ENCODE data around the gene HES3.

Gene HES3

GRCh38 chr1:6287431-6287886, 43.5 kb downstream of the HES3 start:
- no peaks in the 10 kb centered on the region for H3K79me2 ChIP-seq (ENCODE audit: control insufficient read depth, insufficient read depth, low read length, poor library complexity)
- DNase-seq = no peak
- H3K4me1 ChIP-seq (ENCODE audit: control insufficient read depth in 1 of 2, insufficient read depth in 2 of 2, low read length in 2 of 2) = no peaks in the 10 kb centered on the region
- no peak overlapping the region for H4K91ac ChIP-seq (ENCODE audit: low read depth, low read length)
- no peak overlapping the region for H3K4ac ChIP-seq (ENCODE audit: low read depth, low read length)
- H4K8ac ChIP-seq (ENCODE audit: low read depth, low read length) = no peak overlapping the region
- H3K27me3 ChIP-seq (ENCODE audit: insufficient read depth, low read length) = no peaks in the 10 kb centered on the region
- H3K36me3 ChIP-seq (ENCODE audit: control insufficient read depth in 1 of 2, insufficient read depth in 2 of 2, low read length in 2 of 2) = no peaks in the 10 kb centered on the region
- H4K12ac ChIP-seq (ENCODE audit: low read depth, low read length) = no peak overlapping the region
- no peak overlapping the region for H2BK5ac ChIP-seq (ENCODE audit: low read depth, low read length, poor library complexity)
- no peak overlapping the region for H3K18ac ChIP-seq (ENCODE audit: low read length)
- H3K79me1 ChIP-seq (ENCODE audit: low read length) = no peaks in the 10 kb centered on the region
- no peak overlapping the region for H2AK5ac ChIP-seq (ENCODE audit: low read length)
- no peak overlapping the region for H3K27ac ChIP-seq (ENCODE audit: low read depth, low read length)
- H2BK120ac ChIP-seq (ENCODE audit: insufficient read depth, low read length, poor library complexity) = no peak overlapping the region
- H3K9ac ChIP-seq (ENCODE audit: low read length) = no peak overlapping the region
- no peak overlapping the region for H3K4me2 ChIP-seq (ENCODE audit: low read length)
- no peak overlapping the region for H3K23ac ChIP-seq (ENCODE audit: low read length)
- H3K9me3 ChIP-seq (ENCODE audit: insufficient read depth, low read depth, low read length) = no peaks in the 10 kb centered on the region
- H2AFZ ChIP-seq (ENCODE audit: insufficient read depth, low read length, poor library complexity) = no peak overlapping the region
- H3K14ac ChIP-seq (ENCODE audit: low read length) = no peak overlapping the region
- H3K4me3 ChIP-seq (ENCODE audit: low read depth, low read length) = no peak overlapping the region
- H2BK12ac ChIP-seq (ENCODE audit: low read length) = no peak overlapping the region
- no CpG with 5 or more reads among the region's 10 CpGs for WGBS (ENCODE audit: extremely low coverage, insufficient coverage, insufficient read length)

- WGBS (ENCODE audit: extremely low coverage, insufficient coverage, insufficient read length) = no CpG with 5 or more reads among the region's 14 CpGs
- H3K18ac ChIP-seq (ENCODE audit: low read length) = no peak overlapping the region
- H3K79me1 ChIP-seq (ENCODE audit: low read length) = no peaks in the 10 kb centered on the region
Measured at GRCh38 chr1:6288026-6288425, 44.0 kb downstream of the HES3 start.

GRCh38 chr1:6288665-6289064, 44.7 kb downstream of the HES3 start:
- Histone ChIP-seq H2BK5ac (ENCODE audit: low read depth, low read length, poor library complexity) (no peak overlapping the region), H3K23ac (ENCODE audit: low read length) (no peak overlapping the region), H3K36me3 (ENCODE audit: control insufficient read depth in 1 of 2, insufficient read depth in 2 of 2, low read length in 2 of 2) (peaks cover 0 to 4% of the 10 kb centered on the region in 2 experiments), H2AK5ac (ENCODE audit: low read length) (no peak overlapping the region), H3K4ac (ENCODE audit: low read depth, low read length) (no peak overlapping the region), H3K27ac (ENCODE audit: low read depth, low read length) (no peak overlapping the region), H4K8ac (ENCODE audit: low read depth, low read length) (no peak overlapping the region), H3K14ac (ENCODE audit: low read length) (no peak overlapping the region), H4K91ac (ENCODE audit: low read depth, low read length) (no peak overlapping the region), H3K9ac (ENCODE audit: low read length) (no peak overlapping the region), H3K4me1 (ENCODE audit: control insufficient read depth in 1 of 2, insufficient read depth in 2 of 2, low read length in 2 of 2) (no peaks in the 10 kb centered on the region), H3K27me3 (ENCODE audit: insufficient read depth, low read length) (no peaks in the 10 kb centered on the region), H3K79me1 (ENCODE audit: low read length) (no peaks in the 10 kb centered on the region), H2BK120ac (ENCODE audit: insufficient read depth, low read length, poor library complexity) (no peak overlapping the region), H3K79me2 (ENCODE audit: control insufficient read depth, insufficient read depth, low read length, poor library complexity) (no peaks in the 10 kb centered on the region), H2BK12ac (ENCODE audit: low read length) (no peak overlapping the region), H3K4me2 (ENCODE audit: low read length) (no peak overlapping the region), H2AFZ (ENCODE audit: insufficient read depth, low read length, poor library complexity) (no peak overlapping the region), H3K18ac (ENCODE audit: low read length) (no peak overlapping the region), H3K4me3 (ENCODE audit: low read depth, low read length) (no peak overlapping the region), H4K12ac (ENCODE audit: low read depth, low read length) (no peak overlapping the region), H3K9me3 (ENCODE audit: insufficient read depth, low read depth, low read length) (no peaks in the 10 kb centered on the region)
- no peak for DNase-seq
- WGBS (ENCODE audit: extremely low coverage, insufficient coverage, insufficient read length) = no CpG with 5 or more reads among the region's 10 CpGs

More at GRCh38 chr1:6288026-6288425, 44.0 kb downstream of the HES3 start:
- Histone ChIP-seq H2BK12ac (ENCODE audit: low read length) (no peak overlapping the region), H3K9ac (ENCODE audit: low read length) (no peak overlapping the region), H2BK120ac (ENCODE audit: insufficient read depth, low read length, poor library complexity) (no peak overlapping the region), H3K79me2 (ENCODE audit: control insufficient read depth, insufficient read depth, low read length, poor library complexity) (no peaks in the 10 kb centered on the region), H3K27ac (ENCODE audit: low read depth, low read length) (no peak overlapping the region), H2AFZ (ENCODE audit: insufficient read depth, low read length, poor library complexity) (no peak overlapping the region), H2AK5ac (ENCODE audit: low read length) (no peak overlapping the region), H3K27me3 (ENCODE audit: insufficient read depth, low read length) (no peaks in the 10 kb centered on the region), H3K4me1 (ENCODE audit: control insufficient read depth in 1 of 2, insufficient read depth in 2 of 2, low read length in 2 of 2) (no peaks in the 10 kb centered on the region), H3K14ac (ENCODE audit: low read length) (no peak overlapping the region), H3K4me2 (ENCODE audit: low read length) (no peak overlapping the region), H4K12ac (ENCODE audit: low read depth, low read length) (no peak overlapping the region), H3K9me3 (ENCODE audit: insufficient read depth, low read depth, low read length) (no peaks in the 10 kb centered on the region), H2BK5ac (ENCODE audit: low read depth, low read length, poor library complexity) (no peak overlapping the region), H4K91ac (ENCODE audit: low read depth, low read length) (no peak overlapping the region), H4K8ac (ENCODE audit: low read depth, low read length) (no peak overlapping the region), H3K4ac (ENCODE audit: low read depth, low read length) (no peak overlapping the region), H3K4me3 (ENCODE audit: low read depth, low read length) (no peak overlapping the region), H3K23ac (ENCODE audit: low read length) (no peak overlapping the region), H3K36me3 (ENCODE audit: control insufficient read depth in 1 of 2, insufficient read depth in 2 of 2, low read length in 2 of 2) (no peaks in the 10 kb centered on the region)
- DNase-seq = no peak

- Histone ChIP-seq H3K36me3 (ENCODE audit: control insufficient read depth in 1 of 2, insufficient read depth in 2 of 2, low read length in 2 of 2) (peaks cover 2 to 7% of the 10 kb centered on the region in 2 experiments), H3K27me3 (ENCODE audit: insufficient read depth, low read length) (no peaks in the 10 kb centered on the region), H3K18ac (ENCODE audit: low read length) (no peak overlapping the region), H4K91ac (ENCODE audit: low read depth, low read length) (no peak overlapping the region), H3K4ac (ENCODE audit: low read depth, low read length) (no peak overlapping the region), H2BK5ac (ENCODE audit: low read depth, low read length, poor library complexity) (no peak overlapping the region), H2BK120ac (ENCODE audit: insufficient read depth, low read length, poor library complexity) (no peak overlapping the region), H3K9me3 (ENCODE audit: insufficient read depth, low read depth, low read length) (no peaks in the 10 kb centered on the region), H3K14ac (ENCODE audit: low read length) (no peak overlapping the region), H3K4me1 (ENCODE audit: control insufficient read depth in 1 of 2, insufficient read depth in 2 of 2, low read length in 2 of 2) (no peaks in the 10 kb centered on the region), H2BK12ac (ENCODE audit: low read length) (no peak overlapping the region), H2AK5ac (ENCODE audit: low read length) (no peak overlapping the region), H2AFZ (ENCODE audit: insufficient read depth, low read length, poor library complexity) (no peak overlapping the region), H4K12ac (ENCODE audit: low read depth, low read length) (no peak overlapping the region), H3K4me3 (ENCODE audit: low read depth, low read length) (no peak overlapping the region), H3K9ac (ENCODE audit: low read length) (no peak overlapping the region), H3K79me1 (ENCODE audit: low read length) (no peaks in the 10 kb centered on the region), H3K4me2 (ENCODE audit: low read length) (no peak overlapping the region), H3K23ac (ENCODE audit: low read length) (no peak overlapping the region), H4K8ac (ENCODE audit: low read depth, low read length) (no peak overlapping the region), H3K27ac (ENCODE audit: low read depth, low read length) (no peak overlapping the region), H3K79me2 (ENCODE audit: control insufficient read depth, insufficient read depth, low read length, poor library complexity) (no peaks in the 10 kb centered on the region)
- no peak for DNase-seq
- WGBS (ENCODE audit: extremely low coverage, insufficient coverage, insufficient read length) = no CpG with 5 or more reads among the region's 10 CpGs
Measured at GRCh38 chr1:6292102-6292501, 48.1 kb downstream of the HES3 start.

Measured in trophoblast cell (in vitro differentiated cells and primary cell).